Fibroblast of pulmonary artery (primary cell): ENCODE measurements around the gene COX4I1.
A peak's percentile ranks its signal among the peaks of the same experiment; 100 is the strongest.

ENCODE experiments used
- DNase-seq: peaks from one replicate; pipeline ENCODE4 v3.0.0-alpha.2; 2010; ENCODE audit warnings: low read depth
- H3K4me3 ChIP-seq: replicated peaks from 2 replicates; pipeline ENCODE4 v1.5.1; 2011; ENCODE audit warnings: low read depth, mild to moderate bottlenecking, control low read depth, low read length, moderate library complexity
- TF ChIP-seq, protein P1 (sequence below): IDR thresholded peaks from 2 replicates; pipeline ENCODE4 v1.5.1; 2011; ENCODE audit warnings: mild to moderate bottlenecking, control low read depth, low read length, inconsistent platforms; ENCODE audit errors: missing control alignments

The COX4I1 gene

DNA sequence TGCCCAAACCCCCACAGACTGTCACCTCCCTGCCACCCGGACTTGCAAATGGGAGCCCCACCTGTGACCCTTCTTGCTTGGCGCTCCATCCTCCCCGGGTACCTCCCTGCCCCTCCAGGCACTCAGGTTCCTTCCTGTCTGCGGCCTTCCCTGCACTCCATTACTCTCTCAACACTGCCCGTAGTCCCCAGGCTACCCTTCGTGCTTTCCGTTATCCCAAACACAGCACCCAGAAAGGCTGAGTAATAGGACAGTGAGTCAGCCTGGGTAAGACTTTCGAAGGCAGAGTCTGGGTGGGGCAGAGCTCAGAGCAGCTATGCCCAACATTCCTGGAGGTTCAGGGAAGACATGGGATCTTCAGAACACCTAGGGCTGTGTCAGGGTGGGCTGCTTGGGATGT lies 32.0 kb upstream of the COX4I1 start:
- DNase-seq = peak; percentile 81
- no peak overlapping the region for H3K4me3 ChIP-seq

DNA sequence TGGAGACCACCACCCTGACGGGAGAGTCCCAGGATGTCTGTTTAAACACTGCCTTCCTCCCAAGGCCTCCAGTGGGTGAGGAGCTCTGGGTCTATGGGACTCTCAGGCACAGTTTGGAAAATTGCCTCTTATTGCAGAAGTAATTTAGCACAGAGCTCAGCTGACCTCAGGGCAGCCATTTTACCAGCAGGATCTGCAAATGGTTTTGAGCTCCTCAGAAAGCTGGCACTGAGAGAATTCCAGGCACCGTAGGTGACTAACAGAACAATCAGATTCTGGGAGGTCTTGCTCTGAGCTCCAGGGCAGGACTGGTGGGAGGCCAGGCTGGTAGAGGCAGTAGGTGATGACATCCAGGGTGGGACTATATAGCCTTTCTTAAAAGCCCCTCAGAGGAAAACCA lies 31.3 kb upstream of the COX4I1 start:
- no peak for DNase-seq
- H3K4me3 ChIP-seq = no peak overlapping the region
- TF ChIP-seq, protein P1, sequence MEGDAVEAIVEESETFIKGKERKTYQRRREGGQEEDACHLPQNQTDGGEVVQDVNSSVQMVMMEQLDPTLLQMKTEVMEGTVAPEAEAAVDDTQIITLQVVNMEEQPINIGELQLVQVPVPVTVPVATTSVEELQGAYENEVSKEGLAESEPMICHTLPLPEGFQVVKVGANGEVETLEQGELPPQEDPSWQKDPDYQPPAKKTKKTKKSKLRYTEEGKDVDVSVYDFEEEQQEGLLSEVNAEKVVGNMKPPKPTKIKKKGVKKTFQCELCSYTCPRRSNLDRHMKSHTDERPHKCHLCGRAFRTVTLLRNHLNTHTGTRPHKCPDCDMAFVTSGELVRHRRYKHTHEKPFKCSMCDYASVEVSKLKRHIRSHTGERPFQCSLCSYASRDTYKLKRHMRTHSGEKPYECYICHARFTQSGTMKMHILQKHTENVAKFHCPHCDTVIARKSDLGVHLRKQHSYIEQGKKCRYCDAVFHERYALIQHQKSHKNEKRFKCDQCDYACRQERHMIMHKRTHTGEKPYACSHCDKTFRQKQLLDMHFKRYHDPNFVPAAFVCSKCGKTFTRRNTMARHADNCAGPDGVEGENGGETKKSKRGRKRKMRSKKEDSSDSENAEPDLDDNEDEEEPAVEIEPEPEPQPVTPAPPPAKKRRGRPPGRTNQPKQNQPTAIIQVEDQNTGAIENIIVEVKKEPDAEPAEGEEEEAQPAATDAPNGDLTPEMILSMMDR = no peak

More for the DNA sequence above, 32.0 kb upstream of the COX4I1 start:
- TF ChIP-seq, protein P1 = no peak

DNA sequence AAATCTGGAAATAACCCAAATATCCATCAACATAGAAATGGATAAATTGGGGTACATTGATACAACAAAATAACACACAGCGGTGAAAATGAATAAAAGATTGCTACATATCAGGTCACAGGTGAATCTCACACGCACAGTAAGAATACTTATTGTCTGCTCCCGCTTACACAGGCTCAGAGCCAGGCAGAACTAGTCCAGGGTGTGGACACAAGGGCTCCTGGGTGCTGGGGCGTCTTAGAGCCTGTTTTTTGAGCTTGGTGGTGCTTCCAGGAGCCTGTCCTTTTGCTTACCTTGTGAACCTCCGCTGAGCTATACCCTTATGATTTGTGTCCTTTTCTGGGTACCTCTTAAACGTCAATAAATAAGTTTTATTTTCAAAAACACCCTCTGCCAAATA lies 28.8 kb upstream of the COX4I1 start:
- TF ChIP-seq, protein P1 = no peak
- DNase-seq = no peak
- H3K4me3 ChIP-seq = no peak overlapping the region

DNA sequence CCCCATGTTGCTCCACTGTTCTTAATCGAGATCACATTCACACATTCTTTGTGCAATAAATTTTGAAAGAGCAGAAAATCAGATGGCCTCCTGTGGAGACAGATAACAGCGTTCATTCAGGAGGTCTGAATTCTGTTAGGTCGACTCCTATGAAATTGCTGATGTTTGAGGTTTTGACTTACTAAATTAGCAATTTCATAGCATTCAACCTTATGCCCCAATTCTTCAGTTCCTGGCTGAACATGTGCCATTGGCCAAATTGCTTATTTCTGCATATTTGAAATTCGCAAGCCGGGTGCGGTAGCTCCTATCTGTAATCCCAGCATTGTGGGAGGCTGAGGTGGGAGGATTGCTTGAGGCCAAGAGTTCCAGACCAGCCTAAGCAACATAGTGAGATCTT lies 26.5 kb upstream of the COX4I1 start:
- H3K4me3 ChIP-seq = no peak overlapping the region
- TF ChIP-seq, protein P1 = no peak
- DNase-seq = no peak

DNA sequence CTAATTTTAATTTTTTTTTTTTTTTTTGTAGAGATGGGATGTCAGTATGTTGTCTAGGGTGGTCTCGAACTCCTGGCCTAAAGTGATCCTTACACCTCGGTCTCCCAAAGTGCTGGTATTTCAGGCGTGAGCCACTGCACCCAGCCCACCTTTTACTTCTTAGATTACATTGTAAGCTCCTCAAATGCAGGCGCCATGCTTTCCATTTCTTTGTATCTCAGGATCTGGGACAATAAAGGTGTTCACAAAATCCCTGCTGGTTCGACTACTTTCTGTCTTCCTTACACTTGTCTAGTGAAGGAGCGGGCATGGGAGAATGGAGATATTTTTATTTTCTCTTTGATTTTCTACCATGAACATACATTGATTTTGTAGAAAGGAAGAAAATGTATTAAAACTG lies 25.4 kb upstream of the COX4I1 start:
- no peak for DNase-seq
- TF ChIP-seq, protein P1 = no peak
- H3K4me3 ChIP-seq = no peak overlapping the region

DNA sequence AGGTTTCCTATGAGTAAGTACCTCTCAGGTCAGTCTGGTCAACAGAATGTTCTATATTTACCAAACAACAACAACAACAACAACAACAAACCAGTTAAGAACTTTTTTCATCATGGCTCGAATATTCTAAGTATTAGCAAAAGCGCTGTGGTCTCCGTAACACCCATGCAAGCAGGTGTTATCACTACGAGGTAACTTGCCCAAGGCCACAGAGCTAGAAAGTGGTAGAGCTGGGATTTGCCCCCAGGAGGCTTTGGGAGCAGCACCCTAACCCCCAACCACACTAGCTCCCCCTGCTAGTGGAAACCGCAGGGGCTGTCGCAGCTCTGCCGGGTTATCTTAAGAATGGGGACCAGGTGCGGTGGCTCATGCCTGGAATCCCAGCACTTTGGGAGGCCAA lies 24.7 kb upstream of the COX4I1 start:
- H3K4me3 ChIP-seq = no peak overlapping the region
- TF ChIP-seq, protein P1 = no peak
- no peak for DNase-seq

DNA sequence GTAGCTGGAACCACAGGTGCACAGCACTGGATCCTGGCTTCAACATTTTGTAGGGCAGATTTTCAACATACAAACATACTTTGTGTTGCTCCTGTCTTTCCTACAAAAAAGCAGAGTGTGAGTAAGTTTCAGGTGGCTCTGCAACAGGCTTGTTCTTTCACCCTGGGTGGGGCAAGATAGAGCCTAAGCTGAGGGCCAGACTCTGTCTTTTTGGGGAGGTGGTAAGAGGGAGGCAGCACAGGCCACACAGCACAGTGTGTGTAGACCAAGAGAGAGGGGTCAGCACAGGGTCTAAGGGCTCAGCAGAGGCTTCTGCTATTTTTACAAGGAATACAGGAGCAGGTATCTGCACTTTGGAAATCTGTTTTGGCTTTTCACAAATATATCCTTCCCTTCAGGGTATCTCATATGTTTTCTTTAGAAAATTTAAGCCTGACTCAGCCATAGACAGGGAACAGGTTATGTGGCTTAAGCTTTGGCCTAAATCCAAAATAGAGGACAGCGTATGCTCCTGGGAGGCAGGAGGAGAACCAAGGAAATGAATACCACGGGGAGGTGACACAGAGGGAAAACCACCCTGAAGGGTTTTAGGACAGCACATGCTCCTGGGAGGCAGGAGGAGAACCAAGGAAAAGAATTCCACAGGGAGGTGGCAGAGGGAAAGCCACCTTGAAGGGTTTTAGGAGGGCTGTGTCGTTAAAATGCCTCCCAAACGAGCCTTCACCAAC lies 21.7 kb upstream of the COX4I1 start:
- TF ChIP-seq, protein P1 = no peak
- H3K4me3 ChIP-seq = no peak overlapping the region
- DNase-seq = no peak
